Fibroblast of mammary gland (primary cell): ENCODE results near the gene GP5.

Experiments used
- DNase-seq: peaks from one replicate; pipeline ENCODE4 v3.0.0-alpha.2; 2010; ENCODE audit warnings: low read depth
- H3K4me3 ChIP-seq: 2 replicates; pipeline ENCODE4 v1.5.1; 2011; ENCODE audit warnings: low read depth, mild to moderate bottlenecking, low read length, moderate library complexity; ENCODE audit not compliant: control insufficient read depth
- TF ChIP-seq, protein P1 (sequence below): conservative IDR thresholded peaks from 2 replicates; pipeline ENCODE4 v1.5.1; 2011; ENCODE audit warnings: low read depth, low read length, inconsistent platforms; ENCODE audit not compliant: control insufficient read depth, insufficient read depth

GP5 gene

DNA sequence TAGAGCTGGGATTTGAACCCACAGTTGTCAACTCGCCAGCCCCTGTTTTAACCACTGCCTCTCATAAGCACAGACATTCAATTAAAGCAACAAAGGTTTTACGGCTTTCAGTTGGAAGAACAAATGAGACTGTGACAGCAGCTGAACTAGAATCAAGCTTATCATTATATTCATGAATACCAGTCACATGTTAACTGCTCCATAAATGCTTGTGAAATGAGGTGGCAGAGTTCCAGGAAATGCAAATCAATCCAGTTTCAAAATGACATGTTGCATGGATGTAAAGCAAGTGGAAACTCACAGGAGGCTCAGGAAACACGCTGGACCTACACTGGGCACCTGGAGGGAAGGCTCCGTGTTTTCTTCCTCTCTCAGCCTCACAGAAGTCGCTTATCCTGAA, 3.9 kb downstream of the GP5 start:
- no peak overlapping the region for H3K4me3 ChIP-seq
- peak; percentile 20 for DNase-seq
- TF ChIP-seq, protein P1, sequence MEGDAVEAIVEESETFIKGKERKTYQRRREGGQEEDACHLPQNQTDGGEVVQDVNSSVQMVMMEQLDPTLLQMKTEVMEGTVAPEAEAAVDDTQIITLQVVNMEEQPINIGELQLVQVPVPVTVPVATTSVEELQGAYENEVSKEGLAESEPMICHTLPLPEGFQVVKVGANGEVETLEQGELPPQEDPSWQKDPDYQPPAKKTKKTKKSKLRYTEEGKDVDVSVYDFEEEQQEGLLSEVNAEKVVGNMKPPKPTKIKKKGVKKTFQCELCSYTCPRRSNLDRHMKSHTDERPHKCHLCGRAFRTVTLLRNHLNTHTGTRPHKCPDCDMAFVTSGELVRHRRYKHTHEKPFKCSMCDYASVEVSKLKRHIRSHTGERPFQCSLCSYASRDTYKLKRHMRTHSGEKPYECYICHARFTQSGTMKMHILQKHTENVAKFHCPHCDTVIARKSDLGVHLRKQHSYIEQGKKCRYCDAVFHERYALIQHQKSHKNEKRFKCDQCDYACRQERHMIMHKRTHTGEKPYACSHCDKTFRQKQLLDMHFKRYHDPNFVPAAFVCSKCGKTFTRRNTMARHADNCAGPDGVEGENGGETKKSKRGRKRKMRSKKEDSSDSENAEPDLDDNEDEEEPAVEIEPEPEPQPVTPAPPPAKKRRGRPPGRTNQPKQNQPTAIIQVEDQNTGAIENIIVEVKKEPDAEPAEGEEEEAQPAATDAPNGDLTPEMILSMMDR, result no peak

DNA sequence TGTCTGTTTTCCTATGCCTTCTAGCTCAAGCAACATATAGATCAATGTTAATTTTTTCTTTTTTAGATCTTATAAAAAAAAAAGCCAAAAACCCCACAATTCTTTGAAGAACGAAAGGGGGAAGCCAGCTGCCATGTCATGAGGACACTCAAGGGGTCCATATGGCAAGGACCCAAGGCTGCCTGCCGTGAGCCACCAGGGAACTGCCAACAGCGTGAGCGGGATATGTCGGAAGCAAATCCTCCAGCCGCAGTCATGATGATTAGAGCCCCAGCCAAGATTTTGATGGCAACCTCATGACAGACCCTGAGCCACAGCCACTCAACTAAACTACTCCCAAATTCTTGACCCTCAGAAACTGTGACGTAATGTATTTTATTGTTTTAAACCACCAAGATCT, 6.5 kb downstream of the GP5 start:
- TF ChIP-seq, protein P1, result no peak
- no peak for DNase-seq
- no peak overlapping the region for H3K4me3 ChIP-seq

DNA sequence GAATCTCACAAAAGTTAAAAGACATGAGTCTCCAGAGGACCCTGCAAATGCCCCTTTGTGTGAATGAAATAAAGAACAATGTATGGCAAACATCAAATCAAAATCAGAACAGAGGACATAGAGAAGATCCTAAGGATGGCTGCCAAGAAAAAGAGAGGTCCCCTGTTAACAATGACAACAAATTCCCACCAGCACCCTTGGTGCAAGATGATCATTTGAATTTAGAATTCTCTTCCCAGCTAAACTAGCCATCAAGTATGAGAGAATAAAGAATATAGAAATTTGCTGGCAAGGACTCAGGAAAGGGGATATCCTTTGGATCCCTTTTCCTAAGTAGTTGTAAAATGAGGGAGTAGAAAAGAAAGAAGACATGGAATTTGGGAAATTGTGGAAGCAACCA, 8.2 kb downstream of the GP5 start:
- no peak overlapping the region for H3K4me3 ChIP-seq
- TF ChIP-seq, protein P1, result no peak
- no peak for DNase-seq

DNA sequence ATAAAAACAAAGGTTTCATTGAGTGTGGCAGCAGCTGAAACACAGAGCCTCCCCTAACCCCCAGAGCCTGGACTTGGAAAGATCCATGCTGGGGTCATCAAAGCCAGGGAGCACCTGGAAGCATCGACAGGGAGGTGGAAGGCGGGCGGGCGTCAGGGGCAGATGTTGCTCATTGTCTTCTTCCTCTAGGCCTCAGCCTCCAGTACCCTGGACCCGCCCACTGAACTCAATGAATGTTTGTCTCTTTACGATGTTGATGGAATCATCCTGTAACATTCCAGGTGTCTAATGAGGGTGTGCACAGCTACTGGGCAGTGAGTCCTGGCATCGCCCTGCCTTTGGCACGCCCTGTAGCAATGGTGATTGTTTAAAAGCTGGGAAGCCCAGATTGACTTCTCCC, 9.8 kb downstream of the GP5 start:
- no peak overlapping the region for H3K4me3 ChIP-seq
- TF ChIP-seq, protein P1, result no peak
- DNase-seq, result no peak

GRCh38 chr3:194387926-194388418, 11.1 kb downstream of the GP5 start:
- TF ChIP-seq, protein P1, result no peak
- DNase-seq, result no peak
- H3K4me3 ChIP-seq, result no peak overlapping the region

- H3K4me3 ChIP-seq, result no peak overlapping the region
- DNase-seq, result no peak
Measured at GRCh38 chr3:194387276-194387675, 11.8 kb downstream of the GP5 start.

More at GRCh38 chr3:194387276-194387675, 11.8 kb downstream of the GP5 start:
- TF ChIP-seq, protein P1, result no peak
